RWPE2 (cell line): ENCODE measurements around the gene SGTB.

Source experiments
- ATAC-seq: fragments of 200-7000 bp; cut with Tn5 transposase; 3 replicates; pipeline ENCODE4 v1.9.1; 2021; ENCODE audit warnings: low read depth
- DNase-seq: peaks from one replicate; pipeline ENCODE4 v3.0.0-alpha.2; 2020; ENCODE audit warnings: low spot score
- H3K27ac ChIP-seq: fragments of 450-650 bp; 2 replicates; pipeline ENCODE4 v1.5.1; 2017; ENCODE audit warnings: mild to moderate bottlenecking; ENCODE audit not compliant: poor library complexity, severe bottlenecking
- H3K27me3 ChIP-seq: fragments of 250-450 bp; sonication (Bioruptor Pico); 2 replicates; pipeline ENCODE4 v1.5.1; 2021; ENCODE audit warnings: mild to moderate bottlenecking, moderate library complexity; ENCODE audit not compliant: insufficient read depth, poor library complexity, severe bottlenecking
- H3K36me3 ChIP-seq: fragments of 250-450 bp; sonication (Bioruptor Pico); 2 replicates; pipeline ENCODE4 v1.5.1; 2020; ENCODE audit warnings: low read depth, mild to moderate bottlenecking, moderate library complexity
- H3K4me1 ChIP-seq: fragments of 250-450 bp; sonication (Bioruptor Pico); 2 replicates; pipeline ENCODE4 v1.5.1; 2021; ENCODE audit warnings: mild to moderate bottlenecking, moderate library complexity; ENCODE audit not compliant: insufficient read depth, poor library complexity, severe bottlenecking
- H3K4me3 ChIP-seq: fragments of 250-450 bp; sonication (Bioruptor Pico); 2 replicates; pipeline ENCODE4 v1.5.1; 2021; ENCODE audit warnings: mild to moderate bottlenecking, moderate library complexity; ENCODE audit not compliant: severe bottlenecking
- H3K9me3 ChIP-seq: fragments of 250-450 bp; sonication (Bioruptor Pico); 2 replicates; pipeline ENCODE4 v1.5.1; 2021; ENCODE audit warnings: mild to moderate bottlenecking, moderate library complexity; ENCODE audit not compliant: severe bottlenecking
- CTCF ChIP-seq: fragments of 450-650 bp; IDR thresholded peaks from one replicate; pipeline ENCODE4 v1.5.1; 2017; ENCODE audit warnings: mild to moderate bottlenecking, moderate library complexity; ENCODE audit not compliant: poor library complexity, severe bottlenecking

SGTB gene

GRCh38 chr5:65749221-65749844, 27.4 kb upstream of the SGTB start:
- Histone ChIP-seq H3K4me3 (no peak overlapping the region), H3K27ac (no peak overlapping the region), H3K27me3 (no peaks in the 10 kb centered on the region), H3K4me1 (no peaks in the 10 kb centered on the region), H3K9me3 (no peaks in the 10 kb centered on the region), H3K36me3 (no peaks in the 10 kb centered on the region)
- DNase-seq, result no peak
- TF ChIP-seq CTCF, result no peak
- ATAC-seq, result no peak

- DNase-seq, result no peak
- Histone ChIP-seq H3K27me3 (no peaks in the 10 kb centered on the region), H3K36me3 (peaks cover 8% of the 10 kb centered on the region), H3K4me1 (peaks cover 7% of the 10 kb centered on the region), H3K9me3 (no peaks in the 10 kb centered on the region), H3K27ac (peak overlapping the region; percentile 25), H3K4me3 (no peak overlapping the region)
- peak; percentile 98 for TF ChIP-seq CTCF
- peak; percentile 89 for ATAC-seq
Observed at GRCh38 chr5:65742565-65743231, 20.8 kb upstream of the SGTB start.

- ATAC-seq (no peak), DNase-seq (no peak)
- H3K36me3 ChIP-seq, result peaks cover 13% of the 10 kb centered on the region
- H3K4me3 ChIP-seq, result no peak overlapping the region
- no peak overlapping the region for H3K27ac ChIP-seq
- H3K27me3 ChIP-seq, result no peaks in the 10 kb centered on the region
- no peaks in the 10 kb centered on the region for H3K9me3 ChIP-seq
- TF ChIP-seq CTCF, result no peak
- peaks cover 7% of the 10 kb centered on the region for H3K4me1 ChIP-seq
Observed at GRCh38 chr5:65739162-65739561, 17.3 kb upstream of the SGTB start.

GRCh38 chr5:65738305-65738704, 16.4 kb upstream of the SGTB start:
- peaks cover 13% of the 10 kb centered on the region for H3K36me3 ChIP-seq
- no peak for ATAC-seq
- no peak for TF ChIP-seq CTCF
- H3K4me1 ChIP-seq, result peaks cover 7% of the 10 kb centered on the region
- no peak overlapping the region for H3K4me3 ChIP-seq
- no peak for DNase-seq
- H3K27ac ChIP-seq, result no peak overlapping the region
- H3K27me3 ChIP-seq, result no peaks in the 10 kb centered on the region
- no peaks in the 10 kb centered on the region for H3K9me3 ChIP-seq

- DNase-seq, result no peak
- no peaks in the 10 kb centered on the region for H3K9me3 ChIP-seq
- no peak for ATAC-seq
- no peak overlapping the region for H3K27ac ChIP-seq
- H3K27me3 ChIP-seq, result no peaks in the 10 kb centered on the region
- H3K4me3 ChIP-seq, result no peak overlapping the region
- H3K36me3 ChIP-seq, result peaks cover 13% of the 10 kb centered on the region
- no peak for TF ChIP-seq CTCF
- H3K4me1 ChIP-seq, result peaks cover 5% of the 10 kb centered on the region
Observed at GRCh38 chr5:65737842-65738241, 15.9 kb upstream of the SGTB start.
